CD14-positive monocyte (primary cell): Measurements from ENCODE around the gene ART4. TPM values are rescaled to one million over a fixed set of nuclear protein-coding genes. Genes with fewer than 3 reads are reported as not detected.

Experiments used
- DNase-seq, 3 donors: peaks; one replicate each; pipeline ENCODE4 v3.0.0-alpha.2; 2011 to 2022
- H2AFZ ChIP-seq: 2 replicates; pipeline ENCODE4 v1.6.0; 2012; ENCODE audit warnings: mild to moderate bottlenecking, low read depth, low read length, inconsistent platforms; ENCODE audit not compliant: insufficient read depth, poor library complexity, severe bottlenecking
- H3K27ac ChIP-seq, 2 donors: 1 replicate in 1 of 2; 2 replicates in 1 of 2; pipeline ENCODE4 v1.5.1; 2012 to 2013; ENCODE audit warnings: low read length in 2 of 2, control low read depth in 1 of 2, inconsistent platforms in 1 of 2, low read depth in 1 of 2, mild to moderate bottlenecking in 1 of 2
- H3K27me3 ChIP-seq, 2 donors: one replicate each; pipeline versions ENCODE4 v1.6.0 to v1.6.1; 2011 to 2013; ENCODE audit warnings: low read length in 2 of 2; ENCODE audit not compliant: control insufficient read depth in 2 of 2, insufficient read depth in 2 of 2
- H3K36me3 ChIP-seq, 2 donors: replicated peaks in 1 of 2; 1 replicate in 1 of 2; 2 replicates in 1 of 2; pipeline versions ENCODE4 v1.5.1 to v1.6.1; 2012 to 2013; ENCODE audit warnings: low read length in 2 of 2, control low read depth in 1 of 2, inconsistent platforms in 1 of 2, mild to moderate bottlenecking in 1 of 2; ENCODE audit not compliant: insufficient read depth in 2 of 2, control insufficient read depth in 1 of 2
- H3K4me1 ChIP-seq, 2 donors: 1 replicate in 1 of 2; 2 replicates in 1 of 2; pipeline versions ENCODE4 v1.5.1 to v1.6.1; 2012 to 2013; ENCODE audit warnings: low read length in 2 of 2, control low read depth in 1 of 2, inconsistent platforms in 1 of 2, mild to moderate bottlenecking in 1 of 2, moderate library complexity in 1 of 2; ENCODE audit not compliant: insufficient read depth in 2 of 2, control insufficient read depth in 1 of 2
- H3K4me2 ChIP-seq: replicated peaks from 2 replicates; pipeline ENCODE3; 2012; ENCODE audit warnings: low read length, moderate library complexity, mild to moderate bottlenecking; ENCODE audit not compliant: poor library complexity, severe bottlenecking; ENCODE audit errors: extremely low read depth
- H3K4me3 ChIP-seq, 3 experiments: fragments of 200-600 bp in 1 of 3; sonication (generic) in 1 of 3; replicated peaks in 1 of 3; 1 replicate in 2 of 3; 2 replicates in 1 of 3; pipeline ENCODE4 v1.5.1; 2011 to 2013; ENCODE audit warnings: low read length in 3 of 3, mild to moderate bottlenecking in 3 of 3, control low read depth in 2 of 3, low read depth in 2 of 3, inconsistent platforms in 1 of 3, moderate library complexity in 1 of 3
- H3K79me2 ChIP-seq: 2 replicates; pipeline ENCODE4 v1.6.0; 2012; ENCODE audit warnings: mild to moderate bottlenecking, control low read depth, inconsistent platforms, low read length, moderate library complexity; ENCODE audit not compliant: insufficient read depth
- H3K9ac ChIP-seq: 2 replicates; pipeline ENCODE4 v1.6.0; 2017; ENCODE audit warnings: low read length, mild to moderate bottlenecking; ENCODE audit not compliant: insufficient read depth, poor library complexity, severe bottlenecking
- H3K9me3 ChIP-seq, 2 donors: replicated peaks in 1 of 2; 1 replicate in 1 of 2; 2 replicates in 1 of 2; pipeline versions ENCODE4 v1.5.1 to v1.6.1; 2012 to 2013; ENCODE audit warnings: low read length in 2 of 2, control low read depth in 1 of 2; ENCODE audit not compliant: control insufficient read depth in 1 of 2, insufficient read depth in 1 of 2
- H4K20me1 ChIP-seq: 2 replicates; pipeline ENCODE4 v1.6.0; 2012; ENCODE audit warnings: mild to moderate bottlenecking, low read length, control low read depth, moderate library complexity; ENCODE audit not compliant: insufficient read depth
- H3K27ac Mint-ChIP-seq, 7 donors: one replicate each; pipeline ENCODE4 v1.8.0; 2020; ENCODE audit warnings: mild to moderate bottlenecking in 7 of 7, mixed read lengths in 7 of 7, moderate library complexity in 6 of 7, inconsistent platforms in 2 of 7
- H3K27me3 Mint-ChIP-seq, 3 donors: one replicate each; pipeline ENCODE4 v1.8.0; 2021 to 2022; ENCODE audit warnings: low read depth in 3 of 3, mild to moderate bottlenecking in 3 of 3, mixed read lengths in 3 of 3, moderate library complexity in 3 of 3, inconsistent platforms in 1 of 3
- H3K36me3 Mint-ChIP-seq, 2 donors: one replicate each; pipeline ENCODE4 v1.8.0; 2020; ENCODE audit warnings: mixed read lengths in 2 of 2, inconsistent platforms in 1 of 2, mild to moderate bottlenecking in 1 of 2
- H3K4me1 Mint-ChIP-seq: one replicate; pipeline ENCODE4 v1.8.0; 2020; ENCODE audit warnings: mild to moderate bottlenecking, mixed read lengths
- H3K4me3 Mint-ChIP-seq, 2 donors: one replicate each; pipeline ENCODE4 v1.8.0; 2020; ENCODE audit warnings: mild to moderate bottlenecking in 2 of 2, mixed read lengths in 2 of 2, moderate library complexity in 1 of 2
- H3K9me3 Mint-ChIP-seq, 7 donors: one replicate each; pipeline ENCODE4 v1.8.0; 2020 to 2022; ENCODE audit warnings: mixed read lengths in 7 of 7, mild to moderate bottlenecking in 6 of 7, moderate library complexity in 6 of 7, inconsistent platforms in 2 of 7
- CTCF ChIP-seq: fragments of 200-600 bp; IDR thresholded peaks from one replicate; pipeline ENCODE4 v1.8.0; 2022; ENCODE audit warnings: antibody characterized with exemption, mild to moderate bottlenecking
- WGBS: methylation state at CpG from one replicate; pipeline ENCODE4 v1.1.5; 2013; ENCODE audit warnings: missing lambda C conversion rate; ENCODE audit not compliant: insufficient coverage; 5-methylcytosine and 5-hydroxymethylcytosine counted together
- intact Hi-C, 2 donors: fragments of 100-400 bp; cut with micrococcal nuclease; formaldehyde crosslinking; loops; one replicate each; pipeline versions ENCODE4 v1.15.0 to v1.15.1; 2023
- polyA plus RNA-seq, 3 donors: library from polyadenylated mRNA; depleted of rRNA in 1 of 3; unstranded in 2 of 3; stranded (reverse) in 1 of 3; fragments of 300-500 nt in 2 of 3; fragments of >200 nt in 1 of 3; fragmentation: Illumina TruSeq in 2 of 3; gene quantifications; 1 replicate in 2 of 3; 2 replicates in 1 of 3; pipeline ENCODE4 v1.2.3, GENCODE V29; 2012 to 2021

Gene ART4
- polyA plus RNA-seq, 3 donors: not detected

- Mint-ChIP-seq H3K36me3 (no peaks in the 10 kb centered on the region), H3K4me1 (no peaks in the 10 kb centered on the region), H3K9me3 (peaks cover 0 to 3% (median 0%) of the 10 kb centered on the region in 7 donors), H3K4me3 (no peak overlapping the region), H3K27me3 (peaks cover 0 to 2% (median 2%) of the 10 kb centered on the region in 3 donors), H3K27ac (no peak overlapping the region)
- H3K27ac ChIP-seq: no peak overlapping the region
- no peak for DNase-seq
- H3K4me1 ChIP-seq: no peaks in the 10 kb centered on the region
- H3K27me3 ChIP-seq: no peaks in the 10 kb centered on the region
- no CpG with 5 or more reads among the region's 1 CpG for WGBS
- no peaks in the 10 kb centered on the region for H3K36me3 ChIP-seq
- H3K9ac ChIP-seq: no peak overlapping the region
- H3K4me2 ChIP-seq: no peak overlapping the region
- no peak overlapping the region for H3K4me3 ChIP-seq
- no peak for TF ChIP-seq CTCF
- intact Hi-C loops: no loop called here
- no peaks in the 10 kb centered on the region for H3K79me2 ChIP-seq
- no peak overlapping the region for H2AFZ ChIP-seq
- no peaks in the 10 kb centered on the region for H4K20me1 ChIP-seq
- H3K9me3 ChIP-seq: no peaks in the 10 kb centered on the region
Measured at GRCh38 chr12:14839262-14839661, 4.1 kb downstream of the ART4 start.

GRCh38 chr12:14836336-14837210 is 6.8 kb downstream of the ART4 start:
- WGBS: 100% methylated on average over 2 of the region's 7 CpGs

More at GRCh38 chr12:14836336-14837210, 6.8 kb downstream of the ART4 start:
- Mint-ChIP-seq H3K4me3 (no peak overlapping the region), H3K27me3 (peaks cover 2% of the 10 kb centered on the region in 3 donors), H3K9me3 (peaks cover 0 to 3% (median 0%) of the 10 kb centered on the region in 7 donors), H3K36me3 (no peaks in the 10 kb centered on the region), H3K27ac (no peak overlapping the region), H3K4me1 (no peaks in the 10 kb centered on the region)
- H3K4me1 ChIP-seq: no peaks in the 10 kb centered on the region
- H3K27me3 ChIP-seq: peaks cover 0 to 2% of the 10 kb centered on the region in 2 donors
- H3K4me3 ChIP-seq: no peak overlapping the region
- H3K27ac ChIP-seq: no peak overlapping the region
- TF ChIP-seq CTCF: no peak
- no peaks in the 10 kb centered on the region for H4K20me1 ChIP-seq
- H3K9ac ChIP-seq: no peak overlapping the region
- peak in 2 of 3 donors; percentile 10 to 52 for DNase-seq
- no peaks in the 10 kb centered on the region for H3K36me3 ChIP-seq
- H3K9me3 ChIP-seq: no peaks in the 10 kb centered on the region
- intact Hi-C loops: no loop called here
- H2AFZ ChIP-seq: no peak overlapping the region
- H3K4me2 ChIP-seq: no peak overlapping the region
- no peaks in the 10 kb centered on the region for H3K79me2 ChIP-seq
